ENCODE measurements around the gene STIMATE. TPM values are rescaled to one million over a fixed set of nuclear protein-coding genes. Genes with fewer than 3 reads are reported as not detected.

Gene STIMATE
- total and polyA plus RNA-seq, 2 experiments from 2014 or later: 7.3 to 17.4 TPM

- Histone ChIP-seq H3K27ac (no peak overlapping the region), H3K27me3 (no peaks in the 10 kb centered on the region), H3K36me3 (no peaks in the 10 kb centered on the region), H3K4me3 (no peak overlapping the region), H3K9me3 (ENCODE audit: low read depth) (no peaks in the 10 kb centered on the region), H3K4me1 (ENCODE audit: low read depth) (no peaks in the 10 kb centered on the region)
- TF ChIP-seq CTCF (IDR thresholded peaks at IDR 0.05; ENCODE audit: low read depth, low read length): no peak
- DNase-seq (ENCODE audit: low read depth in 1 of 2, low spot score in 1 of 2): no peak
Observed at GRCh38 chr3:52846432-52846965, 50.8 kb downstream of the STIMATE start.

- no peaks in the 10 kb centered on the region for H3K4me1 ChIP-seq (ENCODE audit: low read depth)
- no peaks in the 10 kb centered on the region for H3K36me3 ChIP-seq
- H3K4me3 ChIP-seq: no peak overlapping the region
- peak; percentile 40 for TF ChIP-seq CTCF (IDR thresholded peaks at IDR 0.05; ENCODE audit: low read depth, low read length)
- no peak overlapping the region for H3K27ac ChIP-seq
- no peaks in the 10 kb centered on the region for H3K27me3 ChIP-seq
- H3K9me3 ChIP-seq (ENCODE audit: low read depth): no peaks in the 10 kb centered on the region
- no peak for DNase-seq (ENCODE audit: low read depth in 1 of 2, low spot score in 1 of 2)
Observed at GRCh38 chr3:52845691-52846431, 51.5 kb downstream of the STIMATE start.

- no peak for TF ChIP-seq CTCF (IDR thresholded peaks at IDR 0.05; ENCODE audit: low read depth, low read length)
- DNase-seq (ENCODE audit: low read depth in 1 of 2, low spot score in 1 of 2): peak in 1 of 2 donors; percentile 49
- H3K9me3 ChIP-seq (ENCODE audit: low read depth): no peaks in the 10 kb centered on the region
- no peak overlapping the region for H3K4me3 ChIP-seq
- no peaks in the 10 kb centered on the region for H3K36me3 ChIP-seq
- H3K4me1 ChIP-seq (ENCODE audit: low read depth): no peaks in the 10 kb centered on the region
- no peaks in the 10 kb centered on the region for H3K27me3 ChIP-seq
- H3K27ac ChIP-seq: no peak overlapping the region
Observed at GRCh38 chr3:52845157-52845556, 52.2 kb downstream of the STIMATE start.

- no peaks in the 10 kb centered on the region for H3K4me1 ChIP-seq (ENCODE audit: low read depth)
- no peak overlapping the region for H3K27ac ChIP-seq
- no peaks in the 10 kb centered on the region for H3K36me3 ChIP-seq
- no peak for DNase-seq (ENCODE audit: low read depth in 1 of 2, low spot score in 1 of 2)
- no peak overlapping the region for H3K4me3 ChIP-seq
- no peaks in the 10 kb centered on the region for H3K9me3 ChIP-seq (ENCODE audit: low read depth)
- no peaks in the 10 kb centered on the region for H3K27me3 ChIP-seq
- TF ChIP-seq CTCF (IDR thresholded peaks at IDR 0.05; ENCODE audit: low read depth, low read length): no peak
Observed at GRCh38 chr3:52844290-52844975, 52.9 kb downstream of the STIMATE start.

GRCh38 chr3:52843881-52844280, 53.5 kb downstream of the STIMATE start:
- Histone ChIP-seq H3K4me3 (no peak overlapping the region), H3K27me3 (no peaks in the 10 kb centered on the region), H3K36me3 (no peaks in the 10 kb centered on the region), H3K9me3 (ENCODE audit: low read depth) (no peaks in the 10 kb centered on the region), H3K4me1 (ENCODE audit: low read depth) (no peaks in the 10 kb centered on the region), H3K27ac (no peak overlapping the region)
- no peak for TF ChIP-seq CTCF (IDR thresholded peaks at IDR 0.05; ENCODE audit: low read depth, low read length)
- no peak for DNase-seq (ENCODE audit: low read depth in 1 of 2, low spot score in 1 of 2)

All from cardiac muscle cell (in vitro differentiated cells and primary cell).